ENCODE data around the gene KIF13A. TPM values are rescaled to one million over a fixed set of nuclear protein-coding genes. Genes with fewer than 3 reads are reported as not detected.

The KIF13A gene
- total RNA-seq, 1 experiment from 2014 or later: 0.07 TPM

- Histone ChIP-seq H3K79me2 (ENCODE audit: low read length) (no peaks in the 10 kb centered on the region), H3K4me3 (ENCODE audit: low read length) (no peak overlapping the region), H3K36me3 (ENCODE audit: insufficient read depth, low read length) (no peaks in the 10 kb centered on the region), H3K9me3 (ENCODE audit: low read length) (no peaks in the 10 kb centered on the region), H4K20me1 (ENCODE audit: insufficient read depth, low read depth, low read length) (no peaks in the 10 kb centered on the region), H3K27me3 (ENCODE audit: low read length) (no peaks in the 10 kb centered on the region), H3K4me1 (ENCODE audit: low read length) (peaks cover 19% of the 10 kb centered on the region), H3K27ac (ENCODE audit: low read length) (no peak overlapping the region), H3K9me2 (replicated peaks; ENCODE audit: insufficient read depth, low read length) (no peaks in the 10 kb centered on the region), H3K9ac (ENCODE audit: low read length) (no peak overlapping the region), H2AFZ (ENCODE audit: low read length) (no peak overlapping the region), H3K4me2 (ENCODE audit: low read depth, low read length, poor library complexity, severe bottlenecking) (peak overlapping the region; percentile 46)
- no peak for DNase-seq
Observed at GRCh38 chr6:17885889-17886576, 101.4 kb downstream of the KIF13A start.

- Histone ChIP-seq H3K9me2 (replicated peaks; ENCODE audit: insufficient read depth, low read length) (no peaks in the 10 kb centered on the region), H3K9ac (ENCODE audit: low read length) (no peak overlapping the region), H3K4me1 (ENCODE audit: low read length) (peaks cover 19% of the 10 kb centered on the region), H3K4me2 (ENCODE audit: low read depth, low read length, poor library complexity, severe bottlenecking) (peak overlapping the region; percentile 46), H3K79me2 (ENCODE audit: low read length) (no peaks in the 10 kb centered on the region), H3K27me3 (ENCODE audit: low read length) (no peaks in the 10 kb centered on the region), H2AFZ (ENCODE audit: low read length) (no peak overlapping the region), H4K20me1 (ENCODE audit: insufficient read depth, low read depth, low read length) (no peaks in the 10 kb centered on the region), H3K9me3 (ENCODE audit: low read length) (no peaks in the 10 kb centered on the region), H3K27ac (ENCODE audit: low read length) (peak overlapping the region; percentile 56), H3K4me3 (ENCODE audit: low read length) (peak overlapping the region; percentile 26; the same call in 1 of the 2 replicates), H3K36me3 (ENCODE audit: insufficient read depth, low read length) (no peaks in the 10 kb centered on the region)
- DNase-seq: peak; percentile 59
Observed at GRCh38 chr6:17884498-17885478, 102.6 kb downstream of the KIF13A start.

GRCh38 chr6:17883665-17884497 is 103.6 kb downstream of the KIF13A start:
- peak overlapping the region; percentile 46 for H3K4me2 ChIP-seq (ENCODE audit: low read depth, low read length, poor library complexity, severe bottlenecking)
- H3K4me1 ChIP-seq (ENCODE audit: low read length): peaks cover 19% of the 10 kb centered on the region
- H3K79me2 ChIP-seq (ENCODE audit: low read length): no peaks in the 10 kb centered on the region
- H2AFZ ChIP-seq (ENCODE audit: low read length): no peak overlapping the region
- H3K27me3 ChIP-seq (ENCODE audit: low read length): no peaks in the 10 kb centered on the region
- no peaks in the 10 kb centered on the region for H3K36me3 ChIP-seq (ENCODE audit: insufficient read depth, low read length)
- no peaks in the 10 kb centered on the region for H3K9me2 ChIP-seq (replicated peaks; ENCODE audit: insufficient read depth, low read length)
- no peak overlapping the region for H3K4me3 ChIP-seq (ENCODE audit: low read length)
- H3K27ac ChIP-seq (ENCODE audit: low read length): 0 out of 2 replicates have a peak overlapping the region, but pooled peaks have one; percentile 56
- H3K9me3 ChIP-seq (ENCODE audit: low read length): no peaks in the 10 kb centered on the region
- no peak overlapping the region for H3K9ac ChIP-seq (ENCODE audit: low read length)
- no peak for DNase-seq
- H4K20me1 ChIP-seq (ENCODE audit: insufficient read depth, low read depth, low read length): no peaks in the 10 kb centered on the region

GRCh38 chr6:17881085-17881858 is 106.2 kb downstream of the KIF13A start:
- no peaks in the 10 kb centered on the region for H3K27me3 ChIP-seq (ENCODE audit: low read length)
- H3K9me3 ChIP-seq (ENCODE audit: low read length): no peaks in the 10 kb centered on the region
- no peak overlapping the region for H3K4me3 ChIP-seq (ENCODE audit: low read length)
- no peak overlapping the region for H3K27ac ChIP-seq (ENCODE audit: low read length)
- no peaks in the 10 kb centered on the region for H3K9me2 ChIP-seq (replicated peaks; ENCODE audit: insufficient read depth, low read length)
- H3K4me2 ChIP-seq (ENCODE audit: low read depth, low read length, poor library complexity, severe bottlenecking): no peak overlapping the region
- no peaks in the 10 kb centered on the region for H4K20me1 ChIP-seq (ENCODE audit: insufficient read depth, low read depth, low read length)
- no peaks in the 10 kb centered on the region for H3K36me3 ChIP-seq (ENCODE audit: insufficient read depth, low read length)
- H3K79me2 ChIP-seq (ENCODE audit: low read length): no peaks in the 10 kb centered on the region
- H2AFZ ChIP-seq (ENCODE audit: low read length): no peak overlapping the region
- no peak for DNase-seq
- H3K4me1 ChIP-seq (ENCODE audit: low read length): peaks cover 19% of the 10 kb centered on the region
- no peak overlapping the region for H3K9ac ChIP-seq (ENCODE audit: low read length)

GRCh38 chr6:17879184-17879583 is 108.3 kb downstream of the KIF13A start:
- no peak overlapping the region for H3K4me3 ChIP-seq (ENCODE audit: low read length)
- H3K79me2 ChIP-seq (ENCODE audit: low read length): no peaks in the 10 kb centered on the region
- H2AFZ ChIP-seq (ENCODE audit: low read length): no peak overlapping the region
- DNase-seq: no peak
- H3K4me1 ChIP-seq (ENCODE audit: low read length): peaks cover 3% of the 10 kb centered on the region
- H3K9me2 ChIP-seq (replicated peaks; ENCODE audit: insufficient read depth, low read length): no peaks in the 10 kb centered on the region
- H3K4me2 ChIP-seq (ENCODE audit: low read depth, low read length, poor library complexity, severe bottlenecking): no peak overlapping the region
- no peaks in the 10 kb centered on the region for H4K20me1 ChIP-seq (ENCODE audit: insufficient read depth, low read depth, low read length)
- H3K9ac ChIP-seq (ENCODE audit: low read length): no peak overlapping the region
- H3K27me3 ChIP-seq (ENCODE audit: low read length): no peaks in the 10 kb centered on the region
- no peaks in the 10 kb centered on the region for H3K9me3 ChIP-seq (ENCODE audit: low read length)
- no peak overlapping the region for H3K27ac ChIP-seq (ENCODE audit: low read length)
- H3K36me3 ChIP-seq (ENCODE audit: insufficient read depth, low read length): no peaks in the 10 kb centered on the region

GRCh38 chr6:17878734-17879133 is 108.7 kb downstream of the KIF13A start:
- Histone ChIP-seq H3K9ac (ENCODE audit: low read length) (no peak overlapping the region), H3K4me1 (ENCODE audit: low read length) (no peaks in the 10 kb centered on the region), H2AFZ (ENCODE audit: low read length) (no peak overlapping the region), H3K36me3 (ENCODE audit: insufficient read depth, low read length) (no peaks in the 10 kb centered on the region), H4K20me1 (ENCODE audit: insufficient read depth, low read depth, low read length) (no peaks in the 10 kb centered on the region), H3K4me3 (ENCODE audit: low read length) (no peak overlapping the region), H3K27me3 (ENCODE audit: low read length) (no peaks in the 10 kb centered on the region), H3K79me2 (ENCODE audit: low read length) (no peaks in the 10 kb centered on the region), H3K9me2 (replicated peaks; ENCODE audit: insufficient read depth, low read length) (no peaks in the 10 kb centered on the region), H3K27ac (ENCODE audit: low read length) (no peak overlapping the region), H3K4me2 (ENCODE audit: low read depth, low read length, poor library complexity, severe bottlenecking) (no peak overlapping the region), H3K9me3 (ENCODE audit: low read length) (no peaks in the 10 kb centered on the region)
- no peak for DNase-seq

- H3K79me2 ChIP-seq (ENCODE audit: low read length): no peaks in the 10 kb centered on the region
- no peak overlapping the region for H3K4me2 ChIP-seq (ENCODE audit: low read depth, low read length, poor library complexity, severe bottlenecking)
- no peak for DNase-seq
- no peak overlapping the region for H2AFZ ChIP-seq (ENCODE audit: low read length)
- no peaks in the 10 kb centered on the region for H3K9me3 ChIP-seq (ENCODE audit: low read length)
- no peaks in the 10 kb centered on the region for H3K9me2 ChIP-seq (replicated peaks; ENCODE audit: insufficient read depth, low read length)
- no peak overlapping the region for H3K4me3 ChIP-seq (ENCODE audit: low read length)
- H3K9ac ChIP-seq (ENCODE audit: low read length): no peak overlapping the region
- no peaks in the 10 kb centered on the region for H3K4me1 ChIP-seq (ENCODE audit: low read length)
- H3K27ac ChIP-seq (ENCODE audit: low read length): no peak overlapping the region
- no peaks in the 10 kb centered on the region for H3K36me3 ChIP-seq (ENCODE audit: insufficient read depth, low read length)
- no peaks in the 10 kb centered on the region for H4K20me1 ChIP-seq (ENCODE audit: insufficient read depth, low read depth, low read length)
- no peaks in the 10 kb centered on the region for H3K27me3 ChIP-seq (ENCODE audit: low read length)
Observed at GRCh38 chr6:17877895-17878440, 109.5 kb downstream of the KIF13A start.

Measured in Karpas-422 (cell line).